HEK293T (cell line): ENCODE data around the gene CASQ2.

Experiments
- FOXA1 ChIP-seq: fragments of 450-650 bp; IDR thresholded peaks from 2 replicates; pipeline ENCODE4 v1.6.1; 2016; ENCODE audit warnings: mild to moderate bottlenecking
- FOXM1 ChIP-seq: fragments of 450-650 bp; IDR thresholded peaks from 2 replicates; pipeline ENCODE4 v1.6.1; 2017; ENCODE audit warnings: mild to moderate bottlenecking, borderline replicate concordance
- HDGF ChIP-seq: fragments of 450-650 bp; IDR thresholded peaks from 2 replicates; pipeline ENCODE4 v1.6.1; 2017; ENCODE audit warnings: antibody characterized with exemption, borderline replicate concordance
- LEF1 ChIP-seq: fragments of 450-650 bp; IDR thresholded peaks from 2 replicates; pipeline ENCODE4 v1.6.1; 2017; ENCODE audit warnings: mild to moderate bottlenecking, borderline replicate concordance
- NFRKB ChIP-seq: fragments of 450-650 bp; IDR thresholded peaks from 2 replicates; pipeline ENCODE4 v1.6.1; 2016; ENCODE audit warnings: mild to moderate bottlenecking, moderate library complexity
- SUZ12 ChIP-seq: fragments of 450-650 bp; IDR thresholded peaks from 2 replicates; pipeline ENCODE4 v1.6.1; 2016; ENCODE audit warnings: mild to moderate bottlenecking
- TARDBP ChIP-seq: fragments of 450-650 bp; IDR thresholded peaks from 2 replicates; pipeline ENCODE4 v1.6.1; 2016

DNA sequence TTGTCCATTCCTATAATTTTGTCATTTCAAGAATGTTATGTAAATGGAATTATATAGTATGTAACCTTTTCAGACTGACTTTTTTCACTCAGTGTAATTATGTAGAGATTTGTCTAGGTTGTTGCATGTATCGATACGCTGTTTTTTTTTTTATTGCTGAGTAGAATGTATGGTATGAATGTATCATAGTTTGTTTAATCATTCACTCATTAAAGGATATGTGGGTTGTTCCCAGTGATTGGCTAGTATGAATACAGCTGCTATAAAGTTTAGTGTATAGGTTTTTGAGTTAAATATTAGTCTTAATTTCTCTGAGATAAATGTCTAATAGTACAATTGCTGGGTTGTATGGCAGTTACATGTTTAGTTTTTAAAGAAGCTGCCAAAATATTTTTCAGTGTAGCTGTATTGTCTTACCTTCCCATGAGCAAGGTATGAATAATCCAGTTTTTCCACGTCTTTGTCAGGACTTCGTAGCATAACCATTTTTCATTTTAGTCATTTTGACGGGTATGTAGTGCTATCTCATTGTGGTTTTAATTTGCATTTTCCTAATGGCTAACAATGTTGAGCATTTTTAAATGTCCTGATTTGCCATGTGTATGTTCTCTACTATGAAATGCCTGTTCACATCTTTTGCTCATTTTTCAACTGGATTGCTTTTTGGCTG lies 22.4 kb downstream of the CASQ2 start:
- no peak for TF ChIP-seq NFRKB
- TF ChIP-seq LEF1, result no peak
- TF ChIP-seq SUZ12, result no peak
- no peak for TF ChIP-seq HDGF
- TF ChIP-seq FOXM1, result no peak
- no peak for TF ChIP-seq TARDBP
- TF ChIP-seq FOXA1, result no peak
